Renal cortex interstitium (tissue), 11 donors: ENCODE measurements around the gene CCNI. TPM values are rescaled to one million over a fixed set of nuclear protein-coding genes. Genes with fewer than 3 reads are reported as not detected.
"Not testable (repeated sequence)": the region's sequence is repeated elsewhere in the genome, so short reads cannot be mapped to it uniquely, and the experiment has no call there.

Experiments used
- DNase-seq, 11 donors: peaks; one replicate each; pipeline ENCODE4 v3.0.0-alpha.2; 2013; ENCODE audit warnings: low read depth in 9 of 11, low spot score in 4 of 11; ENCODE audit errors: extremely low read depth in 1 of 11
- polyA plus RNA-seq, 3 donors: library from polyadenylated mRNA; unstranded; fragments of 120-200 nt; gene quantifications; one replicate each; pipeline ENCODE4 v1.2.1, GENCODE V29; 2013; ENCODE audit not compliant: insufficient read length in 3 of 3

The CCNI gene
- polyA plus RNA-seq, 3 donors, result 411 to 470 (median 412) TPM

- no peak for DNase-seq
Measured at GRCh38 chr4:77094496-77094895, 18.7 kb upstream of the CCNI start.

- no peak for DNase-seq
Measured at GRCh38 chr4:77093401-77093800, 17.6 kb upstream of the CCNI start.

DNA sequence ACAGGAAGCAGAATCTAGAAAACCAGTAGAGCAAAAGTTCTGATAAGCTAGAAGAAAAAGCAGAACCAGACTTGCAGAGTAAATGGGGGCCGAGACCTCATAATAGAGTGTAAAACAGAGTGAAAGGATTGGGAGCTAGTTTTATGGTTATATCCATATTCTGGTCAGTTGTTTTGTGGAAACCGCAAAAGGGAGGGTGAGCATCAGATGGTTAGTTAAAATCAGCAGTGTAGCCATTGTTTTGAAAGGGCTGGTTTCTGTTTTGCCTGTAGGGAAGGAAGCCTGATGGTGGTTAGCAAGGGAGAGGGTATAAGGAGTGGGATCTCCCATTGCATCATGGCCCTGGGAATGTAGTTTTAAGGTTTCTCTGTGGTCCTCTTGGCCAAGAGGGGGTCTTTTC, 17.2 kb upstream of the CCNI start:
- DNase-seq, result no peak

DNA sequence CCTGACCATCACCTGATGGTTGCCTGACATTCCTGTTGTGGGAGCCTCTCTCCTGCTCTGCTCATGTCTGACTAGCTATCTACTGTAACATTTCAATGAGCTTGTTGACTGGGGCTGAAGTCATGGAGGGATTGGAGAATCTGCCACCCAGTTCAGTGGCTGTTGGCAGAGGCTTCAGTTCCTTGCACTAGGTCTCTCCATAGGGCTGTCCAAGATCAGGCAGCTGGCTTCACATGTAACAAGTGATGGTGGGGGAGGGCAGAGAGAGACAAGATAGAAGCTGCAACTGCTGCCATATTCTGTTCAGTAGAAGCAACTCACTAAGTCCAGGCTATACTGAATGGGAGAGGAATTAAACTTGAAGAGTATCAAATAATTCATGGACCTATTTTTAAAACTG, 14.1 kb upstream of the CCNI start:
- no peak for DNase-seq

- not testable (repeated sequence) for DNase-seq
Measured at GRCh38 chr4:77087027-77087426, 11.2 kb upstream of the CCNI start.

- no peak for DNase-seq
Measured at GRCh38 chr4:77084019-77084639, 8.3 kb upstream of the CCNI start.

GRCh38 chr4:77082886-77083608, 7.3 kb upstream of the CCNI start:
- no peak for DNase-seq

- DNase-seq, result not testable (repeated sequence)
Measured at GRCh38 chr4:77080806-77081205, 5.0 kb upstream of the CCNI start.

- no peak for DNase-seq
Measured at GRCh38 chr4:77079281-77079680, 3.5 kb upstream of the CCNI start.

GRCh38 chr4:77078401-77078800, 2.6 kb upstream of the CCNI start:
- DNase-seq, result no peak

DNA sequence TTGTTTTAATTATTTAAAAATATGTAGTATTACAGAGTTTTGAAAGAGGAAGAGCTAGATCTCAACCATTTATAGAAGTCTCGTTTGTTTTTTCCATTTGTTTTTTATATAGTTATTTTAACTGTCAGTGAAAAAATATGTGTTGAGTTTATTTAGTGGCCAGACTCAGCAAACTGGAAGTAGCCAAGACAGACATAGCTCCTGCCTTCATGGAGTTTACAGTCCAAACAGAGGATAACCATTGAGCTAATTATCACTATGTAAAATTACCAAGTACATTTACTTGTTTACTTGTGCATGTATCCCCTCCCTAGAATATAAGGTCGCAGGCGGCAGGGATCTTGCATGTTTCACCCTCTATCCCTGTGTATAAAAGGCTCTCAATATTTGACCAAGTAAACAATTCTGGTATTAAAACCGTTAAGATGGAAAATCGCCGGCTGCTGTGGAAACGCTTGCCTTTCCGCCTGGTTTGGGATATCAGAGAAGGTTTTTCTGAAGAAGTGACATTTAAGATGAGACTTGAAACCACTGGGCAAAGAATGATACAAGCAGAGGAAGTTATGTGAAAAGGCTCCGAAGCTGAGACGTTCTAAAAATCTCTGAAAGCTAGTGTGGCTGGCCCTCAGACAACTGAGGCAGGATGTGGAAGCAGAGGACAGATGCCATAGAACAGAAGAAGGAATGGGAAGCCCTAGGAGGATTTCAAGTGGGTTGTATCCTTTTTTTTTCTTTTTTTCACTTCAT, 1.3 kb upstream of the CCNI start:
- no peak for DNase-seq

DNA sequence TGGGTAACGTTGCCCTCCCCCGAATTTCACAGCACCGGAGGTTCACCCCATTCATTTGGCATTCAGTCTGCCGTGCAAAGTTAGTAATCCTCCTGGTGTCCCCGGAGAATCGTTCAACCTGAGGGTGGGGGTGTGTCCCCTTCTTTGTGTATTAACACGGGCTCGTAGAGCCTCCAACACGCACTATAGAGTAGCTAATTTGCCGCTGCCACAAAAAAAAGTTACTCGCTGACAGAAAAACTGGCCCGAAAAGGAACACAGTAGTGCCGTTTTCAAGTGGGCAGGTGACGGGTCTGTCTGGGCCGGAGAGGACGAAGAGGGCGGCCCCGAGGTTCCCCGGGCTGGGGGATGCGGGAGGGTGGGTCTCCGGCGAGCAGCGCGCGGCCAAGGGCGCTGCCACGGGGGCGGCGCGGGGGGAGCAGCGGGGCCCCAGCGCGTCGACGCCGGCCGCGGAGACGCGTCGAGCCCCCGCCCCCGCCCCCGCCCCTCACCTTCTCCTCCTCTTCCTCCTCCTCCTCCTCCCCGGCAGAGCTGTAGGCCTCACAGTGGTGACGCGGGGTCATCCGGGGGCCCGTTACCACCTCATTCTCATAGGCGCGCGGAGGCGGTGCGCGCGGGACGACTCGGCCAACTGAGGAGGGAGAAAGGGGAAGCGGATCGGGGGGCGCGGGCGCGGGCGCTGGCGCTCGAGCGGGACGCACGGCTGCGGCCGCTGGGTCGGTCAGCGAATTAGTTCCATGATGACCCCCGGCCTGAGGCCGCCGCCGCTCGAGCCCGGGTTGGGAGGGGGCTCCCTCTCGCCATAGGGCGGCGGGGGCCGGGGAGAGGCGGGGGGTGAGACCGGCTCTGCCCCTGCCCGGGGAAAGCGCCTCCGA, 571 bp downstream of the CCNI start:
- DNase-seq, result peak in 6 of 11 donors; percentile 38 to 75 (median 68)

GRCh38 chr4:77074381-77074831, 1.4 kb downstream of the CCNI start:
- DNase-seq, result no peak

DNA sequence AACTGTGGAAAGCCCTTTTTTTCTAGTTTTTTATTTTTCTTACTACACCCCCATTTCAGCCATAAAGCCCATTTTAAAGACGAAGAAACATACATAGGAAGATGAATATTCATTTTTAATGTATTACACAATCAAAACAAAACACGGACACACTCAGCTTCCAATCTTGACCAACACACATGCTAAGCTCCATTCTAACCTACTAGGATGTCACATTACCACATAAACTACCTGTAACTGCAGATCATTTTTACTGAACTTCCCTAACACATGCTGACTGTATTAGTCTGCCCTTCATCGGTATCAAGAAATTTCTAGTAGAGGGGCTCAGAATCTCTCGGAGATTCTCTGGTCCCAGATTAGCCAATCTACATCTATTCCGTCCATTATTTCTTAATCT, 1.8 kb downstream of the CCNI start:
- no peak for DNase-seq

GRCh38 chr4:77073106-77073809, 2.5 kb downstream of the CCNI start:
- no peak for DNase-seq

GRCh38 chr4:77072195-77072753, 3.5 kb downstream of the CCNI start:
- no peak for DNase-seq

DNA sequence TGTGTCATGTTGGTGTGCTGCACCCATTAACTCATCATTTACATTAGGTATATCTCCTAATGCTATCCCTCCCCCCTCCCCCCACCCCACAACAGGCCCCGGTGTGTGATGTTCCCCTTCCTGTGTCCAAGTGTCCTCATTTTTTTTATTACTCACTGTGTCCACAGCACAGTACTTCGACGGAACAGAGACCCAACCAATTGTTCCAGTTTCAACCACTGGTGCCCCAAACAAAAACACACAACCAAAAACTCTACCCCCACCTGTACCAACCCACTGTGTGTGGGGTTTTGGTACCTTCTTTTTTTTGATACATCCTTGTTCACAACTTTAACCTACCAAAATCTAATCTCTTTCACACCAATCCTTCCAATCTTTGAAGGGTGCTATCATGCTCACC, 6.3 kb downstream of the CCNI start:
- DNase-seq, result not testable (repeated sequence)

GRCh38 chr4:77065382-77065781, 10.4 kb downstream of the CCNI start:
- no peak for DNase-seq
